ENCODE results near the gene NKX2-3. TPM values are rescaled to one million over a fixed set of nuclear protein-coding genes. Genes with fewer than 3 reads are reported as not detected.

Gene NKX2-3
- total RNA-seq, 1 experiment from 2014 or later: not detected

- BruUV-seq (replicated peaks): no TSS peak
Observed at GRCh38 chr10:99555371-99555770, 22.6 kb downstream of the NKX2-3 start.

GRCh38 chr10:99555825-99556523 lies 23.2 kb downstream of the NKX2-3 start:
- POLR2A ChIA-PET: no interaction called here

More at GRCh38 chr10:99555371-99555770, 22.6 kb downstream of the NKX2-3 start:
- Histone ChIP-seq H3K27ac (ENCODE audit: low read depth, low read length) (no peak overlapping the region), H3K9me2 (ENCODE audit: insufficient read depth) (no peaks in the 10 kb centered on the region), H3K79me2 (ENCODE audit: insufficient read depth, low read length) (no peaks in the 10 kb centered on the region), H3K4me2 (ENCODE audit: low read length) (no peak overlapping the region), H3K36me3 (ENCODE audit: control insufficient read depth in 1 of 2, insufficient read depth in 2 of 2, low read length in 2 of 2) (no peaks in the 10 kb centered on the region), H3K4me3 (replicated peaks in 1 of 2; ENCODE audit: low read depth in 1 of 2, low read length in 2 of 2) (no peak overlapping the region), H3K4me1 (ENCODE audit: control insufficient read depth in 1 of 2, insufficient read depth in 2 of 2, low read length in 2 of 2) (peaks cover 0 to 10% of the 10 kb centered on the region in 2 experiments; a peak in 1 of 4 replicates), H3K9me3 (ENCODE audit: control insufficient read depth in 1 of 2, insufficient read depth in 1 of 2, low read depth in 1 of 2, low read length in 2 of 2) (no peaks in the 10 kb centered on the region), H3K9ac (ENCODE audit: low read length) (no peak overlapping the region), H4K20me1 (ENCODE audit: insufficient read depth) (no peaks in the 10 kb centered on the region), H2AFZ (ENCODE audit: low read depth, low read length, poor library complexity, severe bottlenecking) (no peak overlapping the region), H3K27me3 (ENCODE audit: insufficient read depth, low read length) (peaks cover 3% of the 10 kb centered on the region; the same call in 1 of the 2 replicates)
- CTCF ChIA-PET: interaction anchor here (1.1 to 4.8 kb wide), 2 partner anchors 57 to 119 kb away, joined by 4 to 19 read pairs; no protein-coding TSS in a partner anchor
- POLR2A ChIA-PET: no interaction called here
- DNase-seq (ENCODE audit: low read depth, low spot score): no peak
- no peak for TF ChIP-seq SRF (IDR thresholded peaks at IDR 0.05; ENCODE audit: low read depth)
- intact Hi-C loops (cut with micrococcal nuclease): no loop called here
- ATAC-seq: no peak
- RAD21 ChIA-PET (ENCODE audit: low non-redundant PET in 1 of 2, low total read pairs in 2 of 2, uncharacterized antibody in 2 of 2, unreplicated experiment in 2 of 2): no interaction called here

More at GRCh38 chr10:99555825-99556523, 23.2 kb downstream of the NKX2-3 start:
- ATAC-seq (no peak), DNase-seq (ENCODE audit: low read depth, low spot score) (no peak)
- Histone ChIP-seq H3K36me3 (ENCODE audit: control insufficient read depth in 1 of 2, insufficient read depth in 2 of 2, low read length in 2 of 2) (no peaks in the 10 kb centered on the region), H2AFZ (ENCODE audit: low read depth, low read length, poor library complexity, severe bottlenecking) (no peak overlapping the region), H4K20me1 (ENCODE audit: insufficient read depth) (no peaks in the 10 kb centered on the region), H3K9ac (ENCODE audit: low read length) (no peak overlapping the region), H3K4me2 (ENCODE audit: low read length) (no peak overlapping the region; the same call in 1 of the 2 replicates), H3K4me1 (ENCODE audit: control insufficient read depth in 1 of 2, insufficient read depth in 2 of 2, low read length in 2 of 2) (peaks cover 0 to 12% of the 10 kb centered on the region in 2 experiments; a peak in 1 of 4 replicates), H3K9me3 (ENCODE audit: control insufficient read depth in 1 of 2, insufficient read depth in 1 of 2, low read depth in 1 of 2, low read length in 2 of 2) (no peaks in the 10 kb centered on the region), H3K9me2 (ENCODE audit: insufficient read depth) (no peaks in the 10 kb centered on the region), H3K79me2 (ENCODE audit: insufficient read depth, low read length) (no peaks in the 10 kb centered on the region), H3K27ac (ENCODE audit: low read depth, low read length) (no peak overlapping the region), H3K27me3 (ENCODE audit: insufficient read depth, low read length) (no peaks in the 10 kb centered on the region; the same call in 1 of the 2 replicates), H3K4me3 (replicated peaks in 1 of 2; ENCODE audit: low read depth in 1 of 2, low read length in 2 of 2) (no peak overlapping the region)
- ChIA-PET RAD21 (ENCODE audit: low non-redundant PET in 1 of 2, low total read pairs in 2 of 2, uncharacterized antibody in 2 of 2, unreplicated experiment in 2 of 2) (no interaction called here), CTCF (interaction anchor here (1.1 to 4.8 kb wide), 2 partner anchors 57 to 120 kb away, joined by 4 to 19 read pairs; no protein-coding TSS in a partner anchor)
- no peak for TF ChIP-seq CEBPB (IDR thresholded peaks at IDR 0.05; ENCODE audit: low read depth)
- TF ChIP-seq POLR2A (IDR thresholded peaks at IDR 0.05; ENCODE audit: borderline replicate concordance, extremely low read depth, insufficient read depth, insufficient read length): no peak
- peak; percentile 29; the same call in 1 of the 2 replicates for TF ChIP-seq FOSL1 (IDR thresholded peaks at IDR 0.05; ENCODE audit: low read depth)
- no TSS peak for BruUV-seq (replicated peaks)
- intact Hi-C loops (cut with micrococcal nuclease): no loop called here
